Neural progenitor cell (in vitro differentiated cells): Measurements from ENCODE around the gene TRIM25. TPM values are rescaled to one million over a fixed set of nuclear protein-coding genes. Genes with fewer than 3 reads are reported as not detected.

Source experiments
- DNase-seq: peaks from one replicate; pipeline ENCODE4 v3.0.0-alpha.2; 2016; ENCODE audit warnings: low spot score
- H2AFZ ChIP-seq: fragments of 200-600 bp; sonication (generic); replicated peaks from 2 replicates; pipeline ENCODE4 v1.6.1; 2016; ENCODE audit warnings: antibody characterized with exemption
- H3F3A ChIP-seq: fragments of 200-600 bp; sonication (generic); 2 replicates; pipeline ENCODE4 v1.6.1; 2016; ENCODE audit warnings: antibody characterized with exemption, low read depth
- H3K27ac ChIP-seq: fragments of 200-600 bp; sonication (generic); 2 replicates; pipeline ENCODE4 v1.5.1; 2016; ENCODE audit warnings: mild to moderate bottlenecking
- H3K27me3 ChIP-seq: fragments of 200-600 bp; sonication (generic); 2 replicates; pipeline ENCODE4 v1.6.1; 2016; ENCODE audit warnings: mild to moderate bottlenecking, moderate library complexity
- H3K36me3 ChIP-seq: fragments of 200-600 bp; sonication (generic); 2 replicates; pipeline ENCODE4 v1.5.1; 2016
- H3K4me1 ChIP-seq: fragments of 200-600 bp; sonication (generic); 2 replicates; pipeline ENCODE4 v1.6.1; 2016; ENCODE audit warnings: mixed run types
- H3K4me2 ChIP-seq: fragments of 200-600 bp; sonication (generic); 2 replicates; pipeline ENCODE4 v1.6.1; 2016
- H3K4me3 ChIP-seq: fragments of 200-600 bp; sonication (generic); 2 replicates; pipeline ENCODE4 v1.5.1; 2016
- H3K79me2 ChIP-seq: fragments of 200-600 bp; sonication (generic); 2 replicates; pipeline ENCODE4 v1.6.1; 2016; ENCODE audit warnings: low read depth
- H3K9ac ChIP-seq: fragments of 200-600 bp; sonication (generic); 2 replicates; pipeline ENCODE4 v1.6.1; 2016
- H3K9me3 ChIP-seq: fragments of 200-600 bp; sonication (generic); 2 replicates; pipeline ENCODE4 v1.5.1; 2016; ENCODE audit warnings: low read depth
- H4K20me1 ChIP-seq: fragments of 200-600 bp; sonication (generic); 2 replicates; pipeline ENCODE4 v1.6.1; 2016; ENCODE audit warnings: low read depth
- H3K27ac Mint-ChIP-seq: 3 replicates; pipeline ENCODE4 v1.8.0; 2021; ENCODE audit warnings: mixed read lengths
- H3K27me3 Mint-ChIP-seq: 2 replicates; pipeline ENCODE4 v1.8.0; 2022; ENCODE audit warnings: low read depth, mild to moderate bottlenecking, inconsistent platforms, moderate library complexity, mixed read lengths; ENCODE audit not compliant: insufficient read depth
- H3K36me3 Mint-ChIP-seq: 3 replicates; pipeline ENCODE4 v1.8.0; 2021; ENCODE audit warnings: mixed read lengths
- H3K4me1 Mint-ChIP-seq: 3 replicates; pipeline ENCODE4 v1.8.0; 2021; ENCODE audit warnings: mixed read lengths
- H3K4me3 Mint-ChIP-seq: 3 replicates; pipeline ENCODE4 v1.8.0; 2021; ENCODE audit warnings: mild to moderate bottlenecking, moderate library complexity, mixed read lengths
- H3K9me3 Mint-ChIP-seq: 3 replicates; pipeline ENCODE4 v1.8.0; 2020; ENCODE audit warnings: mixed read lengths
- CTCF ChIP-seq: fragments of 200-600 bp; sonication (generic); IDR thresholded peaks from 2 replicates; pipeline ENCODE4 v1.5.1; 2017; ENCODE audit warnings: antibody characterized with exemption, mild to moderate bottlenecking
- EZH2 ChIP-seq: fragments of 200-600 bp; sonication (generic); IDR thresholded peaks from 2 replicates; pipeline ENCODE4 v1.6.1; 2017; ENCODE audit warnings: antibody characterized with exemption, mild to moderate bottlenecking, moderate library complexity
- EZH2phosphoT487 ChIP-seq: fragments of 200-600 bp; sonication (generic); IDR thresholded peaks from 2 replicates; pipeline ENCODE4 v1.6.1; 2017; ENCODE audit warnings: antibody characterized with exemption
- total RNA-seq: library from RNA; depleted of rRNA; stranded (reverse); fragments of >200 nt; gene quantifications from 2 replicates; pipeline ENCODE4 v1.2.3, GENCODE V29; 2015; ENCODE audit warnings: low replicate concordance

Gene TRIM25
- total RNA-seq, 1 donor from 2014 or later: 7.6 TPM

GRCh38 chr17:56919717-56920116 lies 5.9 kb upstream of the TRIM25 start:
- Histone ChIP-seq H3K27me3 (peaks cover 15% of the 10 kb centered on the region), H2AFZ (no peak overlapping the region), H3K36me3 (no peaks in the 10 kb centered on the region), H4K20me1 (no peaks in the 10 kb centered on the region), H3K9me3 (no peaks in the 10 kb centered on the region), H3F3A (no peaks in the 10 kb centered on the region), H3K4me3 (no peak overlapping the region), H3K9ac (no peak overlapping the region), H3K27ac (no peak overlapping the region), H3K4me2 (no peak overlapping the region), H3K79me2 (no peaks in the 10 kb centered on the region), H3K4me1 (peaks cover 6% of the 10 kb centered on the region)
- no peak overlapping the region for H3K27ac Mint-ChIP-seq
- peaks cover 11% of the 10 kb centered on the region for H3K27me3 Mint-ChIP-seq
- peaks cover 10% of the 10 kb centered on the region for H3K4me1 Mint-ChIP-seq
- no peaks in the 10 kb centered on the region for H3K36me3 Mint-ChIP-seq
- TF ChIP-seq EZH2 (no peak), EZH2phosphoT487 (no peak), CTCF (no peak)
- peaks cover 11% of the 10 kb centered on the region for H3K9me3 Mint-ChIP-seq
- no peak for DNase-seq
- no peak overlapping the region for H3K4me3 Mint-ChIP-seq

- Mint-ChIP-seq H3K36me3 (no peaks in the 10 kb centered on the region), H3K4me1 (peaks cover 14% of the 10 kb centered on the region), H3K27ac (no peak overlapping the region), H3K27me3 (peaks cover 11% of the 10 kb centered on the region), H3K4me3 (no peak overlapping the region), H3K9me3 (peaks cover 11% of the 10 kb centered on the region)
- Histone ChIP-seq H2AFZ (no peak overlapping the region), H4K20me1 (no peaks in the 10 kb centered on the region), H3K9me3 (no peaks in the 10 kb centered on the region), H3K4me2 (no peak overlapping the region), H3K27me3 (peaks cover 23% of the 10 kb centered on the region), H3F3A (no peaks in the 10 kb centered on the region), H3K4me1 (peaks cover 8% of the 10 kb centered on the region), H3K27ac (no peak overlapping the region), H3K36me3 (no peaks in the 10 kb centered on the region), H3K79me2 (no peaks in the 10 kb centered on the region), H3K9ac (no peak overlapping the region), H3K4me3 (no peak overlapping the region)
- TF ChIP-seq CTCF: no peak
- no peak for TF ChIP-seq EZH2
- no peak for TF ChIP-seq EZH2phosphoT487
- DNase-seq: no peak
These were observed 5.1 kb upstream of the TRIM25 start for GRCh38 chr17:56918916-56919315.

- Histone ChIP-seq H3K4me2 (no peak overlapping the region), H3K9ac (no peak overlapping the region), H2AFZ (no peak overlapping the region), H3K9me3 (no peaks in the 10 kb centered on the region), H3K36me3 (no peaks in the 10 kb centered on the region), H3F3A (no peaks in the 10 kb centered on the region), H4K20me1 (no peaks in the 10 kb centered on the region), H3K27ac (no peak overlapping the region), H3K79me2 (no peaks in the 10 kb centered on the region), H3K27me3 (peaks cover 35% of the 10 kb centered on the region), H3K4me3 (no peak overlapping the region), H3K4me1 (peaks cover 8% of the 10 kb centered on the region)
- H3K9me3 Mint-ChIP-seq: peaks cover 11% of the 10 kb centered on the region
- TF ChIP-seq EZH2phosphoT487 (no peak), EZH2 (no peak), CTCF (no peak)
- H3K4me1 Mint-ChIP-seq: peaks cover 14% of the 10 kb centered on the region
- no peak overlapping the region for H3K4me3 Mint-ChIP-seq
- H3K27me3 Mint-ChIP-seq: peaks cover 7% of the 10 kb centered on the region
- no peak overlapping the region for H3K27ac Mint-ChIP-seq
- DNase-seq: no peak
- H3K36me3 Mint-ChIP-seq: no peaks in the 10 kb centered on the region
These were observed 3.9 kb upstream of the TRIM25 start for GRCh38 chr17:56917559-56918296.
